Stimulated activated effector memory CD8-positive, alpha-beta T cell treated with anti-CD3 and anti-CD28 coated beads, Interleukin-12 subunit alpha, Interleukin-12 subunit beta, amount 100 ng/mL, for 72 hours (primary cell): Measurements from ENCODE around the gene NHLH1.

Experiments
- ATAC-seq: fragments of 150-1000 bp; cut with Tn5 transposase; 2 replicates; pipeline ENCODE4 v1.10.0; 2021
- DNase-seq, 2 donors: peaks; one replicate each; pipeline ENCODE4 v3.0.0; 2021 to 2022; ENCODE audit warnings: low spot score in 2 of 2
- H3K27ac Mint-ChIP-seq: one replicate; pipeline ENCODE4 v1.8.0; 2022; ENCODE audit warnings: mild to moderate bottlenecking, mixed read lengths
- H3K36me3 Mint-ChIP-seq: one replicate; pipeline ENCODE4 v1.8.0; 2022; ENCODE audit warnings: mild to moderate bottlenecking, mixed read lengths
- H3K4me1 Mint-ChIP-seq: one replicate; pipeline ENCODE4 v1.8.0; 2022; ENCODE audit warnings: mixed read lengths
- H3K4me3 Mint-ChIP-seq: one replicate; pipeline ENCODE4 v1.8.0; 2022; ENCODE audit warnings: mild to moderate bottlenecking, mixed read lengths
- H3K9me3 Mint-ChIP-seq: one replicate; pipeline ENCODE4 v1.8.0; 2022; ENCODE audit warnings: mixed read lengths

NHLH1 gene

DNA sequence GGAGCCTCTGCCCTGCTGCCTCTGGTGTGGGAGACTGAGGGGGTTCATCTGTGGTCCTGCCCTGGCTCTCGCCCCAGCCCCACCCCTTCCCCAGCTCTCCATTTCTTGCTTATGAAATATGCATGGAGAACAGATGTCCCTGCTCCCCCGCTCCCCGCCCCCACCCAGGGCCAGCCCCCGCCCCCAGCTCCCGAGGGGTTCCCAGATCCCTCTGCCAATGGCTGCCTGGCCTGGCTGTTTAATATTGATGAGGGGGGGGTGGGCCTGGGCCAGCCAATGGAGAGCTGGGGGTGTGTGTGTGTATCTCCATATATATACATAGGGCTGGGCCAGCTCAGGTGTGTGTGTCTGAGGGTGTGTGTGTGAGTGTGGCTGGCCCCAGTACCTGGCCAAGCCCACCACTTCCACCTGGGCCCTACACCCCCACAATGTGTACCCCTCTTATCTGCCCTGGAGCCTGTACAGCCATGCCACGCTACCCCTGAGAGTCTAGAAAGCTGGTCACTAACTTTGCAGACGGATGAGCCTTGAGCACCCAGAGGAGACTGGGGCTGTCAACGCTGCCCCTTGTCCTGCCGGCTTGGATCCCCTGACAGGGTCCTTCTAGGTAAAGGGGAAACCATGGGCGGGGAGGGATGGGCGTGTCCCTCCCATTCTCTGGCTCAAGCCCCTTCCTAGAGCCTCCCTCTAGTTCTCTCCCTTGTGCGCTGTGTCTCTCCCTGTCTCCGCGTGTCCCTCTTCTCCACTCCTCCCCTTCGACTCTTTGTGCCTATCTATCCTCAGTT lies at the start of gene NHLH1:
TSS of gene NHLH1 (plus strand) at position 341 of the 785 bp plus-strand sequence. CDS start 3,661 bp downstream, outside the sequence.
- Mint-ChIP-seq H3K9me3 (no peaks in the 10 kb centered on the region), H3K4me3 (no peak within 1 kb of the TSS), H3K36me3 (no peaks in the 10 kb centered on the region), H3K27ac (peak within 1 kb of the TSS; percentile 30), H3K4me1 (peaks cover 13% of the 10 kb centered on the region)
- no peak for ATAC-seq
- DNase-seq = no peak

DNA sequence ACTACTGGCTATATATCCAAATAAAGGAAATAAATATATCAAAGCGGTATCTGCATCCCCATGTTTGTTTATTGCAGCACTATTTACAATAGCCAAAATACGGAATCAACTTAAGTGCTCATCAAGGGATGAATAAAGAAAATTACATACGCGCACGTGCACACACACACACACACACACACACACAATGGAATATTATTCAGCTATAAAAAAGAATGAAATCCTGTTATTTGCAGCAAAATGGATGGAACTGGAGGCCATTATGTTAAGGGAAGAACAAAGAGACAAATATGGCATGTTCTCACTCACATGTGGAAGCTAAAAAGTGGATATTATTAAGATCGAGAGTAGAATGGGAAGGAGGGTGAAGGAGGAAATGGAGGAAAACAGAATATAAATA lies 44.0 kb upstream of the NHLH1 start:
- DNase-seq (no peak), ATAC-seq (no peak)
- H3K4me1 Mint-ChIP-seq = peaks cover 15% of the 10 kb centered on the region
- H3K4me3 Mint-ChIP-seq = no peak overlapping the region
- H3K27ac Mint-ChIP-seq = no peak overlapping the region
- no peaks in the 10 kb centered on the region for H3K9me3 Mint-ChIP-seq
- peaks cover 100% of the 10 kb centered on the region for H3K36me3 Mint-ChIP-seq

DNA sequence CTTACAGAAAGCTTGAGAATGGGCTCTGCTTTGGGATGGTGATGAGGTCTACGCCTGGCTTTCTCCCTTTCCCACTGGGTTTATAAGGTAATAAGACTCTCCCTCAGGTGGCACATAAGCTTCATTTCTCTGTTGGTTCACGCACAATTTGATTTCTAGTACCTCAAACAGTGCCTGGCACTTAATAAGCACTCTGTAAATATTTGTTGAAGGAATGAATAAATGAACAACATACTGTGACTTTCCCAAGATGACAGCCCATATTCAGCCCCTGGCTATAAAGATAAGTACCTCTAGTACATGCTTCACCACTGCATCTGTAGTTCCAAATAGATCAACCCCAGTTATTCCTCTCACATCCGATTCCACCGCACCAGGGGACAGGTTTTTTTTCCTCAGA lies 41.6 kb upstream of the NHLH1 start:
- peaks cover 2% of the 10 kb centered on the region for H3K4me1 Mint-ChIP-seq
- H3K36me3 Mint-ChIP-seq = peaks cover 100% of the 10 kb centered on the region
- H3K9me3 Mint-ChIP-seq = no peaks in the 10 kb centered on the region
- no peak overlapping the region for H3K4me3 Mint-ChIP-seq
- ATAC-seq (no peak), DNase-seq (no peak)
- H3K27ac Mint-ChIP-seq = peak overlapping the region; percentile 50

GRCh38 chr1:160326418-160326817 lies 40.5 kb upstream of the NHLH1 start:
- no peak for ATAC-seq
- H3K4me3 Mint-ChIP-seq = no peak overlapping the region
- DNase-seq = no peak
- H3K27ac Mint-ChIP-seq = no peak overlapping the region
- peaks cover 5% of the 10 kb centered on the region for H3K4me1 Mint-ChIP-seq
- H3K9me3 Mint-ChIP-seq = no peaks in the 10 kb centered on the region
- H3K36me3 Mint-ChIP-seq = peaks cover 100% of the 10 kb centered on the region

GRCh38 chr1:160328184-160328583 lies 38.7 kb upstream of the NHLH1 start:
- Mint-ChIP-seq H3K27ac (peak overlapping the region; percentile 60), H3K9me3 (no peaks in the 10 kb centered on the region), H3K4me3 (no peak overlapping the region), H3K4me1 (peaks cover 5% of the 10 kb centered on the region), H3K36me3 (peaks cover 100% of the 10 kb centered on the region)
- ATAC-seq (no peak), DNase-seq (no peak)

DNA sequence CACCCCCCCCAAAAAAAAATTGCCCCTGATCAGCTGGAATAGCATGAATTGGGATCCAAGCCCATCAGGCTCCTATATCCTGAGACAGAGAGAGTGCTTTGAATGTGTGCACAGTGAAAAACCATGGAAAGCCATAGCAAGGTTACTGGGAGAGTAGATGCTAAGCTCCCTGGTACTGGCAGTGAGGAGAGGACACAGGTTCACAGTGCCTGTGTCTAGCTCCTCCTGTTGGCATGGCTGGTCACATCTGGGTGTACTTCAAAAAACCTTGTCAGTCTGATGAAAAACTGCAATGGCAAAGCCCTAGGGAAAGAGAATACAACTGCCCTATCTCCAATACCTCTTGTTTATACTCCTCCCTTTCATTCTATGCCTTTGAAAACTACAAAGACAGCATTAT lies 36.8 kb upstream of the NHLH1 start:
- DNase-seq (no peak), ATAC-seq (no peak)
- Mint-ChIP-seq H3K4me1 (peaks cover 5% of the 10 kb centered on the region), H3K9me3 (no peaks in the 10 kb centered on the region), H3K36me3 (peaks cover 100% of the 10 kb centered on the region), H3K27ac (peak overlapping the region; percentile 9), H3K4me3 (no peak overlapping the region)

- ATAC-seq (no peak), DNase-seq (no peak)
- Mint-ChIP-seq H3K27ac (peak overlapping the region; percentile 9), H3K9me3 (no peaks in the 10 kb centered on the region), H3K4me1 (peaks cover 5% of the 10 kb centered on the region), H3K4me3 (no peak overlapping the region), H3K36me3 (peaks cover 100% of the 10 kb centered on the region)
Observed at GRCh38 chr1:160332516-160332915, 34.4 kb upstream of the NHLH1 start.

GRCh38 chr1:160338580-160338979 lies 28.3 kb upstream of the NHLH1 start:
- H3K36me3 Mint-ChIP-seq = peaks cover 89% of the 10 kb centered on the region
- no peaks in the 10 kb centered on the region for H3K9me3 Mint-ChIP-seq
- DNase-seq (no peak), ATAC-seq (no peak)
- H3K27ac Mint-ChIP-seq = no peak overlapping the region
- H3K4me1 Mint-ChIP-seq = peaks cover 34% of the 10 kb centered on the region
- H3K4me3 Mint-ChIP-seq = no peak overlapping the region

GRCh38 chr1:160340146-160340545 lies 26.7 kb upstream of the NHLH1 start:
- no peak for DNase-seq

DNA sequence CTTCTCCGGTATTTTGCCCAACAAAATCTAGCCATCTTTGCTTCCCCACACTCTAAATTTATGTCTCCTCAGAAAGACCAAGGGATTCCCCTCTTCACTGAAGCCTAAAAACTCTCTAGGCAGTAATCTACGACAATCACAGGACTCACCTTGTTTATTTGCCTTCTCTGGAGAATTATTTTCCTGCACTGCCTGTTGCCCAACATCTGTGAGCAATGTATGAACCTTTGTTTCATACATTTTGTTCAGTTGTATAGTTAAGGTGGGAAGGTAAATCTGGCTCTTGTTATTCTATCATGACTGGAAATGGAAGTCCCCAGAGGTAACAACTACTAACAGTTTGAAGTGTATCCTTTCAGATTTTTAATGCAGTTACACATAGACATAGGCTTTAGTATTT lies 26.0 kb upstream of the NHLH1 start:
- DNase-seq (no peak), ATAC-seq (no peak)
- Mint-ChIP-seq H3K27ac (peak overlapping the region; percentile 68), H3K9me3 (no peaks in the 10 kb centered on the region), H3K4me3 (no peak overlapping the region), H3K4me1 (peaks cover 34% of the 10 kb centered on the region), H3K36me3 (peaks cover 86% of the 10 kb centered on the region)

More at GRCh38 chr1:160340146-160340545, 26.7 kb upstream of the NHLH1 start:
- Mint-ChIP-seq H3K36me3 (peaks cover 86% of the 10 kb centered on the region), H3K9me3 (no peaks in the 10 kb centered on the region), H3K4me1 (peaks cover 34% of the 10 kb centered on the region), H3K27ac (no peak overlapping the region), H3K4me3 (no peak overlapping the region)
- ATAC-seq = no peak

- Mint-ChIP-seq H3K27ac (peak overlapping the region; percentile 99), H3K9me3 (no peaks in the 10 kb centered on the region), H3K4me3 (peak overlapping the region; percentile 94), H3K4me1 (peaks cover 39% of the 10 kb centered on the region), H3K36me3 (peaks cover 86% of the 10 kb centered on the region)
- ATAC-seq (peak; percentile 4), DNase-seq (no peak)
Observed at GRCh38 chr1:160342526-160342925, 24.3 kb upstream of the NHLH1 start.

DNA sequence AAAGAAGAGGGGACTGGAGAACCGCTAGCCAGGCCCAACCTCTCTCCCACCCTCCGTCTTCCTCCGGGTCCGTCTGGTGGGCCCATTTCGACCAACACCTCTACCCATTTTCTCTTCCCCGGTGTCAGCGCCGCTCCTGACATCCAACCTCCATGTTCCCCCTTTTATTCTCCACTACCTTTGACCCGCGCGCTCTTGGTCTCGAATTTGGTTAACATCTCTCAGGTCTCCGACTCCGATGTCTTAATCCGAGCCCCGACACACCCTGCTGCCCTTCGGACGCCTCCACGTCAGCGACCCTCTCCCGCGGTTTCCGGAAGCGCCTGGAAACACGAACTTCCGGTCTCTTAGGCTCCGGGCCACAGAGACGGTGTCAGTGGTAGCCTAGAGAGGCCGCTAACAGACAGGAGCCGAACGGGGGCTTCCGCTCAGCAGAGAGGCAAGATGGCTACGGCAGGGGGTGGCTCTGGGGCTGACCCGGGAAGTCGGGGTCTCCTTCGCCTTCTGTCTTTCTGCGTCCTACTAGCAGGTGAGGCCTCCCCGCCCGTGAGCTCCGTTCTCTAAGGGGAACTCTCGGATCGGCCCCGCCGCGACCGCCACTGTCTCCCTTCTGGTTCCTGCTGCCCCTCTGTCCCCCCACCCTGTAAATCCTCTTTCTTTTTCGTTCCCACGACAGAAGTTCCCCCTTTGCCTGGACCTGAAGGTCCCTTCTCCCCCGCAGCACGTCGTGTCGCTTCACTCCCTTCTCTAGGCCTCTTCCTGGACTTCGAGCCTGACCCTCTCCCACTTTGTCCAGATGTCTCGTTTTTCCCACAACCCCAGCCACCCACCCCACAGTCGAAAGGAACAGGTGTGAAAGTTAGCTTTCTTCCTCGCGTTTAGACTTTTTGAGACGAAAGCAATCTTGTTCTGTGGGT lies 23.7 kb upstream of the NHLH1 start, which contains the start of the genes COPA and NCSTN:
TSS of gene COPA (minus strand) at position 298 of the 917 bp plus-strand sequence. CDS start at position 218, 80 bp downstream.
TSS of gene NCSTN (plus strand) at position 431 of the 917 bp plus-strand sequence. CDS start at position 445, 14 bp downstream.
- Mint-ChIP-seq H3K4me3 (peak within 1 kb of the TSS; percentile 94), H3K27ac (peak within 1 kb of the TSS; percentile 99), H3K36me3 (peaks cover 86% of the 10 kb centered on the region), H3K4me1 (peaks cover 45% of the 10 kb centered on the region), H3K9me3 (no peaks in the 10 kb centered on the region)
- DNase-seq (peak; percentile 79 to 93), ATAC-seq (peak; percentile 100)

DNA sequence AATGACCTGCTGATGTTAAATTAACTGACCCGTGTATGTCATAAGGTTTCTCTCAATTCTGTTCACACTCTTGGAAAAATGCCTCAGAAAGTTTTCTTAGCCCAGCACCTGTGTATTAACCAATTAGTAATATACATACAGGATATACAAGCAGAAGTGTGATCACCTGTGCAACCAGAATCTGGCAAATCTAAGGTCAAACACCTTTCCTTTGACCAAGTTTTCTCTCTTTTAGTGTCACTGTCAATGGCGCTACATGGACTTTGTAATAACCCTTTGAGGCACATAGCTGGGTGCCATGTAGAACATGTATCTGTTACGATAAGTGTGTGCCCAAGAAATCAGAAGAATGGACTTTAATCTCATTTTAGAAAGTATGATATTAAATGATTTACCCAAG lies 22.6 kb upstream of the NHLH1 start:
- Mint-ChIP-seq H3K4me3 (peak overlapping the region; percentile 94), H3K9me3 (no peaks in the 10 kb centered on the region), H3K4me1 (peaks cover 35% of the 10 kb centered on the region), H3K36me3 (peaks cover 76% of the 10 kb centered on the region), H3K27ac (peak overlapping the region; percentile 99)
- no peak for DNase-seq
- no peak for ATAC-seq

DNA sequence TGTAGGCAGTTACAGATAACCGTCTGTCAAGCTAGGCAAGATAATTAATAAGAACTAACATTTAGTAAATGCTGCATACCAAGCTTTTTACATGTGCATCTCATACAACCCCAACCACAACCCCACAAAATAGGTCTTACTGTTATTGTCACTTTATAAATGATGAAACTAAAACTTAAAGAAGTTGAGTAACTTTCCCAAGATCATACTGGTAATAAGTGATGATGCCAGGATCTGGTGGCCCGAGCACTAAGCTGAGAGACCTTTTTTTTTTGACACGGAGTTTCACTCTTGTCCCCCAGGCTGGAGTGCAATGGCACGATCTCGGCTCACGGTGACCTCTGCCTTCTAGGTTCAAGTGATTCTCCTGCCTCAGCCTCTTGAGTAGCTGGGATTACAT lies 21.9 kb upstream of the NHLH1 start:
- Mint-ChIP-seq H3K27ac (peak overlapping the region; percentile 99), H3K9me3 (no peaks in the 10 kb centered on the region), H3K36me3 (peaks cover 75% of the 10 kb centered on the region), H3K4me1 (peaks cover 28% of the 10 kb centered on the region), H3K4me3 (peak overlapping the region; percentile 94)
- ATAC-seq = no peak
- no peak for DNase-seq

GRCh38 chr1:160346463-160346862 lies 20.4 kb upstream of the NHLH1 start:
- Mint-ChIP-seq H3K9me3 (no peaks in the 10 kb centered on the region), H3K4me3 (no peak overlapping the region), H3K36me3 (peaks cover 79% of the 10 kb centered on the region), H3K4me1 (peaks cover 17% of the 10 kb centered on the region), H3K27ac (peak overlapping the region; percentile 34)
- no peak for ATAC-seq
- DNase-seq = no peak
